DOHH2 (cell line): Measurements from ENCODE around the gene HGF.

Experiments
- H3F3A ChIP-seq: fragments of 200-600 bp; sonication (generic), shearing (Covaris generic); 2 replicates; pipeline ENCODE4 v1.6.0; 2016; ENCODE audit warnings: antibody characterized with exemption, mild to moderate bottlenecking; ENCODE audit not compliant: control insufficient read depth, insufficient read depth
- H3K27ac ChIP-seq: fragments of 200-600 bp; sonication (generic); 2 replicates; pipeline ENCODE4 v1.5.1; 2014; ENCODE audit warnings: low read depth, mild to moderate bottlenecking, low read length, moderate library complexity
- H3K27me3 ChIP-seq: fragments of 200-600 bp; sonication (generic); 2 replicates; pipeline ENCODE4 v1.6.1; 2014; ENCODE audit warnings: mild to moderate bottlenecking, low read length, mixed read lengths; ENCODE audit not compliant: control insufficient read depth
- H3K36me3 ChIP-seq: fragments of 200-600 bp; sonication (generic); 2 replicates; pipeline ENCODE4 v1.6.1; 2014; ENCODE audit warnings: mild to moderate bottlenecking, low read length, moderate library complexity, mixed read lengths; ENCODE audit not compliant: control insufficient read depth
- H3K4me1 ChIP-seq: fragments of 200-600 bp; sonication (generic); 2 replicates; pipeline ENCODE4 v1.6.1; 2014; ENCODE audit warnings: mild to moderate bottlenecking, low read length, mixed read lengths; ENCODE audit not compliant: control insufficient read depth
- H3K4me2 ChIP-seq: fragments of 200-600 bp; sonication (generic); 2 replicates; pipeline ENCODE4 v1.6.0; 2014; ENCODE audit warnings: mild to moderate bottlenecking, low read length, moderate library complexity
- H3K4me3 ChIP-seq: fragments of 200-600 bp; sonication (generic); 2 replicates; pipeline ENCODE4 v1.5.1; 2014; ENCODE audit warnings: mild to moderate bottlenecking, low read length, mixed read lengths
- H3K79me2 ChIP-seq: fragments of 200-600 bp; sonication (generic); 2 replicates; pipeline ENCODE4 v1.6.1; 2014; ENCODE audit warnings: mild to moderate bottlenecking, low read length, mixed read lengths; ENCODE audit not compliant: control insufficient read depth
- H3K9me2 ChIP-seq: fragments of 200-600 bp; sonication (generic); replicated peaks from 2 replicates; pipeline ENCODE4 v1.6.1; 2014; ENCODE audit warnings: mild to moderate bottlenecking, low read length, mixed read lengths; ENCODE audit not compliant: control insufficient read depth
- H3K9me3 ChIP-seq: fragments of 200-600 bp; sonication (generic); 2 replicates; pipeline ENCODE4 v1.6.1; 2014; ENCODE audit warnings: antibody characterized with exemption, low read length, mixed read lengths; ENCODE audit not compliant: control insufficient read depth, insufficient read depth
- H4K20me1 ChIP-seq: fragments of 200-600 bp; sonication (generic); 2 replicates; pipeline ENCODE4 v1.6.0; 2014; ENCODE audit warnings: low read depth, mild to moderate bottlenecking, antibody characterized with exemption, low read length, moderate library complexity; ENCODE audit not compliant: control insufficient read depth, insufficient read depth
- EZH2phosphoT487 ChIP-seq: fragments of 200-600 bp; sonication (generic); IDR thresholded peaks from 2 replicates; pipeline ENCODE4 v1.6.1; 2017; ENCODE audit warnings: borderline replicate concordance, mild to moderate bottlenecking, antibody characterized with exemption, low read length, moderate library complexity, mixed read lengths
- TF ChIP-seq, protein P1 (sequence below): fragments of 200-600 bp; sonication (generic); IDR thresholded peaks from one replicate; pipeline ENCODE4 v1.5.1; 2014; ENCODE audit warnings: antibody characterized with exemption, mild to moderate bottlenecking, low read depth, low read length; ENCODE audit not compliant: poor library complexity, severe bottlenecking

HGF gene

DNA sequence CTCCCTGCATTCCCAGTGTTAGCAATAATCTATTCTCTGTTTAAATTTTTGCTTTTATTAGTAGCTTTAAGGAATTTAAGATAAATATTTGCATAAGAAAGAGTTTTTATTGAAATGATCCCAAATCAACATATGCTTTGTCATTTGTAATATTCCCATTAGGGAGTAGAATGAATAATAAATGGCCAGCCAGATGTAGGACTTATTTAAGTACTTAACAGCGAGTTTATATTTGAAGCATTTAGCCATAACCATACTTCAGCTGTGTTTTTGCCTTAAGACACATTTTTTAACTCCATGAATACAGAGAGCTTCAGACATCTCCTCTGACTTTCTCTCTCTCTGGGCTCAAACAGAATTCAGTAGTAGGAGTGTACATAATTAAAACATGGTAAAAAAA is 103.6 kb downstream of the HGF start:
- no peaks in the 10 kb centered on the region for H3K9me2 ChIP-seq
- no peaks in the 10 kb centered on the region for H3F3A ChIP-seq
- no peaks in the 10 kb centered on the region for H3K36me3 ChIP-seq
- TF ChIP-seq, protein P1, sequence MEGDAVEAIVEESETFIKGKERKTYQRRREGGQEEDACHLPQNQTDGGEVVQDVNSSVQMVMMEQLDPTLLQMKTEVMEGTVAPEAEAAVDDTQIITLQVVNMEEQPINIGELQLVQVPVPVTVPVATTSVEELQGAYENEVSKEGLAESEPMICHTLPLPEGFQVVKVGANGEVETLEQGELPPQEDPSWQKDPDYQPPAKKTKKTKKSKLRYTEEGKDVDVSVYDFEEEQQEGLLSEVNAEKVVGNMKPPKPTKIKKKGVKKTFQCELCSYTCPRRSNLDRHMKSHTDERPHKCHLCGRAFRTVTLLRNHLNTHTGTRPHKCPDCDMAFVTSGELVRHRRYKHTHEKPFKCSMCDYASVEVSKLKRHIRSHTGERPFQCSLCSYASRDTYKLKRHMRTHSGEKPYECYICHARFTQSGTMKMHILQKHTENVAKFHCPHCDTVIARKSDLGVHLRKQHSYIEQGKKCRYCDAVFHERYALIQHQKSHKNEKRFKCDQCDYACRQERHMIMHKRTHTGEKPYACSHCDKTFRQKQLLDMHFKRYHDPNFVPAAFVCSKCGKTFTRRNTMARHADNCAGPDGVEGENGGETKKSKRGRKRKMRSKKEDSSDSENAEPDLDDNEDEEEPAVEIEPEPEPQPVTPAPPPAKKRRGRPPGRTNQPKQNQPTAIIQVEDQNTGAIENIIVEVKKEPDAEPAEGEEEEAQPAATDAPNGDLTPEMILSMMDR: no peak
- no peak for TF ChIP-seq EZH2phosphoT487
- H3K4me1 ChIP-seq: no peaks in the 10 kb centered on the region
- no peak overlapping the region for H3K4me3 ChIP-seq
- H3K9me3 ChIP-seq: no peaks in the 10 kb centered on the region
- H3K79me2 ChIP-seq: no peaks in the 10 kb centered on the region
- no peak overlapping the region for H3K4me2 ChIP-seq
- no peaks in the 10 kb centered on the region for H4K20me1 ChIP-seq
- 0 out of 2 replicates have a peak, but pooled peaks cover 6% of the 10 kb centered on the region for H3K27me3 ChIP-seq
- H3K27ac ChIP-seq: no peak overlapping the region

DNA sequence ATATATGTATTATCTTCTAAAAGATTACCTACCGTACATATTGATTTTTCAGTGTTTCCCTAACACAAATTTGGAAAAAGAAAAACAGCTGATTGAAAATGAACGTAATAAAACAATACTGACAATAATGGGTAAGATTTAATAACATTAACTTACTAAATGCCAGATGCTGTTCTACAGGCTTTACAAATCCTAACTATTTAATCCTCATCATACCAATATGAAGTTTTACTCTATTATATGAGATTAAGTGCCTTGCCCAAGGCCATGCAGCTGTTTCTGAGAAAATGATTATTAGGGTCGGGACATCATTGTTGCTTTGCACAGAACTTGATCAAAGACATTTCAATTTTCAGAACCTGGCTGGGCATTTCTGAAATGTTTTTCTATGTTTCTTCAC is 104.6 kb downstream of the HGF start:
- no peaks in the 10 kb centered on the region for H3K36me3 ChIP-seq
- no peaks in the 10 kb centered on the region for H3K4me1 ChIP-seq
- no peak overlapping the region for H3K4me2 ChIP-seq
- H3K4me3 ChIP-seq: no peak overlapping the region
- 0 out of 2 replicates have a peak, but pooled peaks cover 8% of the 10 kb centered on the region for H3K27me3 ChIP-seq
- no peaks in the 10 kb centered on the region for H3K9me2 ChIP-seq
- no peak for TF ChIP-seq EZH2phosphoT487
- TF ChIP-seq, protein P1: no peak
- H3K79me2 ChIP-seq: no peaks in the 10 kb centered on the region
- H3K9me3 ChIP-seq: no peaks in the 10 kb centered on the region
- no peaks in the 10 kb centered on the region for H3F3A ChIP-seq
- no peaks in the 10 kb centered on the region for H4K20me1 ChIP-seq
- H3K27ac ChIP-seq: no peak overlapping the region

DNA sequence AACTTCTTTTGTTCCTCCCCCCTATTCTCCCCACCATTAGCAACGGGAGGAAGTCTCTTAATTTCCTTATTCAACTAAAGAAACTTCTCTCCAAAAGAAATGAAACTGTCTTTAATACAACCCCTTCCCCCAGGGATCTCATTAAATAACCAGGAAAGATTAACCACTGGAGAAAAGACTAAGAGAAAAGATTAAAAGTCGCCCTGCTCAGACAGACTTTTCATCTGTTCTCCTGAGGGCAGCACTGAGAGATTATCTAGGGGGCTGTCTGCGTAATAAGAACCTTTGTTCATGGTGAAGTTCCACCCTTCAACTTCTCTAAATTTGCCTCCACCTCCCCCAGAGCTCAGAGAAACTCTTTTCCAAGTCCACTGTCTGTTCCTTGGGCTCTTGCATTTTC is 105.5 kb downstream of the HGF start:
- Histone ChIP-seq H3K9me2 (no peaks in the 10 kb centered on the region), H4K20me1 (no peaks in the 10 kb centered on the region), H3K4me1 (no peaks in the 10 kb centered on the region), H3K4me2 (no peak overlapping the region), H3K27ac (no peak overlapping the region), H3K4me3 (no peak overlapping the region), H3K36me3 (no peaks in the 10 kb centered on the region), H3K27me3 (0 out of 2 replicates have a peak, but pooled peaks cover 8% of the 10 kb centered on the region), H3K79me2 (no peaks in the 10 kb centered on the region), H3K9me3 (no peaks in the 10 kb centered on the region), H3F3A (no peaks in the 10 kb centered on the region)
- TF ChIP-seq EZH2phosphoT487: no peak
- TF ChIP-seq, protein P1: no peak

DNA sequence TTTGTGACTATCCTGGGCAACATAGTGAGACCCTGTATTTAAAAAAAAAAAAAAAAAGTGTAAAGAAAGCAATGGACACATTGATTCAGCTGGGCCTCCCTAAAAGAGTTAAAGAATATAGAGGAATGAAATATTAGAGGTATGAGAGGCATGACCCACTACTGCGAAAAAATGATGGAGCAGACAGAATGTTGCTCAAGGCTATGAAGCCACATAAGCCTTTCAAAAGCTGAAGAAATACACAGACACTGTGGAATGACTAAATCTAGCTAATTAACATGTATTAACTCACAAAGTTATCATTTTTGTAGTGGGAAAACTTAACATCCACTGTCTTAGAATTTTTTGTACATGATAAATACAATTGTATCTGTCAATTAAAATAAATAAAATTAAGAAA is 107.3 kb downstream of the HGF start:
- no peaks in the 10 kb centered on the region for H3K9me2 ChIP-seq
- no peak overlapping the region for H3K27ac ChIP-seq
- no peaks in the 10 kb centered on the region for H3K4me1 ChIP-seq
- H3K4me3 ChIP-seq: no peak overlapping the region
- 0 out of 2 replicates have a peak, but pooled peaks cover 8% of the 10 kb centered on the region for H3K27me3 ChIP-seq
- H3F3A ChIP-seq: no peaks in the 10 kb centered on the region
- no peak overlapping the region for H3K4me2 ChIP-seq
- H3K79me2 ChIP-seq: no peaks in the 10 kb centered on the region
- no peak for TF ChIP-seq EZH2phosphoT487
- TF ChIP-seq, protein P1: no peak
- H3K9me3 ChIP-seq: no peaks in the 10 kb centered on the region
- H4K20me1 ChIP-seq: no peaks in the 10 kb centered on the region
- H3K36me3 ChIP-seq: no peaks in the 10 kb centered on the region
